HEK293 (cell line): ENCODE measurements around the gene RNU7-1.

Experiments used
- CTCF ChIA-PET: fragments of 350-600 bp; formaldehyde crosslinking; extraction: SDS; loops from one replicate; lab custom pipeline; 2021; ENCODE audit warnings: antibody characterized with exemption; lab: Yijun Ruan, JAX
- POLR2A ChIA-PET: fragments of 300-600 bp; formaldehyde crosslinking; extraction: SDS; loops from one replicate; lab custom pipeline; 2020; ENCODE audit warnings: antibody characterized with exemption, inconsistent platforms; lab: Yijun Ruan, JAX
- H3K27ac ChIP-seq: fragments of 200-500 bp; sonication (Bioruptor generic); 2 replicates; pipeline ENCODE4 v1.5.1; 2014; ENCODE audit warnings: low read depth, low read length, control low read depth, inconsistent platforms; ENCODE audit errors: extremely low read depth
- H3K36me3 ChIP-seq, 2 experiments: fragments of 200-500 bp in 1 of 2; sonication (Bioruptor generic) in 1 of 2; 1 replicate in 1 of 2; 2 replicates in 1 of 2; pipeline ENCODE4 v1.5.1; 2014 to 2017; ENCODE audit warnings: inconsistent platforms in 2 of 2, low read length in 2 of 2; ENCODE audit not compliant: control insufficient read depth in 2 of 2, insufficient read depth in 1 of 2
- H3K4me1 ChIP-seq: fragments of 200-500 bp; sonication (Bioruptor generic); 2 replicates; pipeline ENCODE4 v1.5.1; 2014; ENCODE audit warnings: mild to moderate bottlenecking, low read length, inconsistent platforms; ENCODE audit not compliant: control insufficient read depth, insufficient read depth
- H3K4me3 ChIP-seq: 2 replicates; pipeline ENCODE4 v1.5.1; 2011; ENCODE audit warnings: low read depth, mild to moderate bottlenecking, control low read depth, low read length, moderate library complexity
- H3K9me3 ChIP-seq: fragments of 200-500 bp; sonication (Bioruptor generic); 2 replicates; pipeline ENCODE4 v1.5.1; 2014; ENCODE audit warnings: low read depth, low read length, inconsistent platforms; ENCODE audit not compliant: control insufficient read depth, insufficient read depth
- REPIN1 ChIP-seq: fragments of 450-650 bp; formaldehyde crosslinking; IDR thresholded peaks from 2 replicates; pipeline ENCODE4 v1.5.1; 2017; ENCODE audit warnings: missing biosample characterization, missing genetic modification characterization, low read depth
- SCRT1 ChIP-seq: fragments of 450-650 bp; formaldehyde crosslinking; IDR thresholded peaks from 2 replicates; pipeline ENCODE4 v1.5.1; 2016; ENCODE audit warnings: missing biosample characterization, missing genetic modification characterization, borderline replicate concordance
- SCRT2 ChIP-seq: fragments of 450-650 bp; formaldehyde crosslinking; IDR thresholded peaks from 2 replicates; pipeline ENCODE4 v1.5.1; 2016; ENCODE audit warnings: missing biosample characterization, missing genetic modification characterization
- YY1 ChIP-seq: fragments of 450-650 bp; formaldehyde crosslinking; IDR thresholded peaks from 2 replicates; pipeline ENCODE4 v1.5.1; 2018; ENCODE audit warnings: missing biosample characterization, missing genetic modification characterization
- ZBTB17 ChIP-seq: fragments of 450-650 bp; formaldehyde crosslinking; IDR thresholded peaks from 2 replicates; pipeline ENCODE4 v1.5.1; 2016; ENCODE audit warnings: missing biosample characterization, missing genetic modification characterization
- ZNF146 ChIP-seq: fragments of 450-650 bp; formaldehyde crosslinking; IDR thresholded peaks from 2 replicates; pipeline ENCODE4 v1.5.1; 2016; ENCODE audit warnings: missing biosample characterization, missing genetic modification characterization
- ZNF473 ChIP-seq: fragments of 450-650 bp; formaldehyde crosslinking; IDR thresholded peaks from 2 replicates; pipeline ENCODE4 v1.5.1; 2017; ENCODE audit warnings: missing biosample characterization, missing genetic modification characterization
- ZNF571 ChIP-seq: fragments of 450-650 bp; formaldehyde crosslinking; IDR thresholded peaks from 2 replicates; pipeline ENCODE4 v1.5.0; 2017; ENCODE audit warnings: missing biosample characterization, missing genetic modification characterization
- TF ChIP-seq, protein P1 (sequence below): fragments of 450-650 bp; formaldehyde crosslinking; IDR thresholded peaks from 2 replicates; pipeline ENCODE4 v1.5.1; 2016; ENCODE audit warnings: missing biosample characterization, missing genetic modification characterization
- TF ChIP-seq, protein P2 (sequence below): fragments of 450-650 bp; formaldehyde crosslinking; IDR thresholded peaks from 2 replicates; pipeline ENCODE4 v1.5.1; 2016; ENCODE audit warnings: missing biosample characterization, missing genetic modification characterization, borderline replicate concordance
- TF ChIP-seq, protein P3 (sequence below): fragments of 450-650 bp; formaldehyde crosslinking; IDR thresholded peaks from 2 replicates; pipeline ENCODE4 v1.5.1; 2016; ENCODE audit warnings: missing biosample characterization, missing genetic modification characterization, low read depth
- TF ChIP-seq, protein P4 (sequence below): fragments of 450-650 bp; formaldehyde crosslinking; IDR thresholded peaks from 2 replicates; pipeline ENCODE4 v1.5.1; 2016; ENCODE audit warnings: missing biosample characterization, missing genetic modification characterization
- TF ChIP-seq, protein P5 (sequence below): fragments of 450-650 bp; formaldehyde crosslinking; IDR thresholded peaks from 2 replicates; pipeline ENCODE4 v1.5.1; 2016; ENCODE audit warnings: missing biosample characterization, missing genetic modification characterization

RNU7-1 gene

DNA sequence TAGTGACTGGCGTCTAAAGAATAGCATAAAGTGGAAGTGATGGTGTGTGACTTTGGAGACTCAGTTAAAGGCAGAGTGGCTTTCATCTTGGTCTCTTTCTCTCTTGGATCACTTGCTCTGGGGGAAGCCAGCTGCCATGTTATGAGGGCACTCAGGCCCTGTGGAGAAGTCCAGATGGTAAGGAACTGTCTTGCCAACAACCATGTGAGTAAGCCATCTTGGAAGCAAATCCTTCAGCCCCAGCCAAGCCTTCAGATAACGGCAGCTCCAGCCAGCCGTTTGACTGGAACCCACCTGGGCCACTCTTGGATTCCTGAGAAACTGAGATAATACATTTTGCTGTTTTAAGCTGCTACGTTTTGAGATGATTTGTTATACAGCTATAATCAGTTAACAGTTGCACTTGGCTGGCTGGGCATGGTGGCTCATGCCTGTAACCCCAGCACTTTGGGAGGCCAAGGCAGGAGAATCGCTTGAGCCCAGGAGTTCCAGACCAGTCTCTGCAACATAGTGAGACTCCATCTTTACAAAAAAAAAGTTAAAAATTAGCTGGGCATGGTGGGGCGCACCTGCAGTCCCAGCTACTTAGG lies 46.7 kb upstream of the RNU7-1 start (continued):
- TF ChIP-seq ZNF473 (tag by site-specific recombination) (no peak), YY1 (tag by site-specific recombination) (no peak), ZBTB17 (no peak), SCRT2 (tag by site-specific recombination) (no peak), REPIN1 (tag by site-specific recombination) (no peak)
- TF ChIP-seq, protein P1, sequence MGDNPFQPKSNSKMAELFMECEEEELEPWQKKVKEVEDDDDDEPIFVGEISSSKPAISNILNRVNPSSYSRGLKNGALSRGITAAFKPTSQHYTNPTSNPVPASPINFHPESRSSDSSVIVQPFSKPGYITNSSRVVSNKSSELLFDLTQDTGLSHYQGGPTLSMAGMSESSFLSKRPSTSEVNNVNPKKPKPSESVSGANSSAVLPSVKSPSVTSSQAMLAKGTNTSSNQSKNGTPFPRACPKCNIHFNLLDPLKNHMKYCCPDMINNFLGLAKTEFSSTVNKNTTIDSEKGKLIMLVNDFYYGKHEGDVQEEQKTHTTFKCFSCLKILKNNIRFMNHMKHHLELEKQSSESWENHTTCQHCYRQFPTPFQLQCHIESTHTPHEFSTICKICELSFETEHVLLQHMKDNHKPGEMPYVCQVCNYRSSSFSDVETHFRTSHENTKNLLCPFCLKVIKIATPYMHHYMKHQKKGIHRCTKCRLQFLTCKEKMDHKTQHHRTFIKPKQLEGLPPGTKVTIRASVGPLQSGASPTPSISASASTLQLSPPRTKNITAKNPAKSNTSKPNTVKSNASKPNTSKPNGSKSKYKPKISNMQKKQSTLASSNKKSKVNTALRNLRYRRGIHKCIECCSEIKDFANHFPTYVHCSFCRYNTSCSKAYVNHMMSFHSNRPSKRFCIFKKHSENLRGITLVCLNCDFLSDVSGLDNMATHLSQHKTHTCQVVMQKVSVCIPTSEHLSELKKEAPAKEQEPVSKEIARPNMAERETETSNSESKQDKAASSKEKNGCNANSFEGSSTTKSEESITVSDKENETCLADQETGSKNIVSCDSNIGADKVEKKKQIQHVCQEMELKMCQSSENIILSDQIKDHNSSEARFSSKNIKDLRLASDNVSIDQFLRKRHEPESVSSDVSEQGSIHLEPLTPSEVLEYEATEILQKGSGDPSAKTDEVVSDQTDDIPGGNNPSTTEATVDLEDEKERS = no peak
- TF ChIP-seq, protein P2, sequence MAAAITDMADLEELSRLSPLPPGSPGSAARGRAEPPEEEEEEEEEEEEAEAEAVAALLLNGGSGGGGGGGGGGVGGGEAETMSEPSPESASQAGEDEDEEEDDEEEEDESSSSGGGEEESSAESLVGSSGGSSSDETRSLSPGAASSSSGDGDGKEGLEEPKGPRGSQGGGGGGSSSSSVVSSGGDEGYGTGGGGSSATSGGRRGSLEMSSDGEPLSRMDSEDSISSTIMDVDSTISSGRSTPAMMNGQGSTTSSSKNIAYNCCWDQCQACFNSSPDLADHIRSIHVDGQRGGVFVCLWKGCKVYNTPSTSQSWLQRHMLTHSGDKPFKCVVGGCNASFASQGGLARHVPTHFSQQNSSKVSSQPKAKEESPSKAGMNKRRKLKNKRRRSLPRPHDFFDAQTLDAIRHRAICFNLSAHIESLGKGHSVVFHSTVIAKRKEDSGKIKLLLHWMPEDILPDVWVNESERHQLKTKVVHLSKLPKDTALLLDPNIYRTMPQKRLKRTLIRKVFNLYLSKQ (tag by site-specific recombination) = no peak
- TF ChIP-seq, protein P3, sequence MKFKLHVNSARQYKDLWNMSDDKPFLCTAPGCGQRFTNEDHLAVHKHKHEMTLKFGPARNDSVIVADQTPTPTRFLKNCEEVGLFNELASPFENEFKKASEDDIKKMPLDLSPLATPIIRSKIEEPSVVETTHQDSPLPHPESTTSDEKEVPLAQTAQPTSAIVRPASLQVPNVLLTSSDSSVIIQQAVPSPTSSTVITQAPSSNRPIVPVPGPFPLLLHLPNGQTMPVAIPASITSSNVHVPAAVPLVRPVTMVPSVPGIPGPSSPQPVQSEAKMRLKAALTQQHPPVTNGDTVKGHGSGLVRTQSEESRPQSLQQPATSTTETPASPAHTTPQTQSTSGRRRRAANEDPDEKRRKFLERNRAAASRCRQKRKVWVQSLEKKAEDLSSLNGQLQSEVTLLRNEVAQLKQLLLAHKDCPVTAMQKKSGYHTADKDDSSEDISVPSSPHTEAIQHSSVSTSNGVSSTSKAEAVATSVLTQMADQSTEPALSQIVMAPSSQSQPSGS (tag by site-specific recombination) = no peak

DNA sequence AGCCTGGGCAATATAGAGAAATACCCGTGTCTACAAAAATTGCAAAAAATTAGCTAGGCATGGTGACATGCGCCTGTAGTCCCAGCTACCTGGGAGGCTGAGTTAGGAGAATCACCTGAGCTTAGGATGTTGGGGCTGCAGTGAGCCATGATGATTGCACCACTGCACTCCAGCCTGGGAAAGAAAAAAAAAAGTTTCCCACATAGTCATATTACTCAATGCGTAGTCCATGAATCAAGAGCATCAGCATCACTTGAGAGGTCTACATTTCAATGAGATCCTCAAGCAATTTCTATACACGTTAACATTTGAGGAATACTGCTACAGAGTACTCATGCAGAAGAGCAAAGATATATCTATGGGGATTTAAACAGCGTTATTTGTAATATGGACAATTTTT lies 44.2 kb upstream of the RNU7-1 start:
- peaks cover 13% of the 10 kb centered on the region; the same call in 1 of the 2 replicates for H3K4me1 ChIP-seq
- H3K27ac ChIP-seq = no peak overlapping the region
- H3K9me3 ChIP-seq = no peaks in the 10 kb centered on the region
- ChIA-PET CTCF (interaction anchor here (0.8 to 1.7 kb wide), 2 partner anchors 16 to 29 kb away, joined by 3 to 5 read pairs; no protein-coding TSS in a partner anchor), POLR2A (no interaction called here)
- no peaks in the 10 kb centered on the region for H3K36me3 ChIP-seq
- no peak for TF ChIP-seq SCRT1 (tag by site-specific recombination)
- TF ChIP-seq ZBTB17 = no peak
- TF ChIP-seq, protein P4, sequence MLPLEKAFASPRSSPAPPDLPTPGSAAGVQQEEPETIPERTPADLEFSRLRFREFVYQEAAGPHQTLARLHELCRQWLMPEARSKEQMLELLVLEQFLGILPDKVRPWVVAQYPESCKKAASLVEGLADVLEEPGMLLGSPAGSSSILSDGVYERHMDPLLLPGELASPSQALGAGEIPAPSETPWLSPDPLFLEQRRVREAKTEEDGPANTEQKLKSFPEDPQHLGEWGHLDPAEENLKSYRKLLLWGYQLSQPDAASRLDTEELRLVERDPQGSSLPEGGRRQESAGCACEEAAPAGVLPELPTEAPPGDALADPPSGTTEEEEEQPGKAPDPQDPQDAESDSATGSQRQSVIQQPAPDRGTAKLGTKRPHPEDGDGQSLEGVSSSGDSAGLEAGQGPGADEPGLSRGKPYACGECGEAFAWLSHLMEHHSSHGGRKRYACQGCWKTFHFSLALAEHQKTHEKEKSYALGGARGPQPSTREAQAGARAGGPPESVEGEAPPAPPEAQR (tag by site-specific recombination) = no peak
- TF ChIP-seq, protein P5, sequence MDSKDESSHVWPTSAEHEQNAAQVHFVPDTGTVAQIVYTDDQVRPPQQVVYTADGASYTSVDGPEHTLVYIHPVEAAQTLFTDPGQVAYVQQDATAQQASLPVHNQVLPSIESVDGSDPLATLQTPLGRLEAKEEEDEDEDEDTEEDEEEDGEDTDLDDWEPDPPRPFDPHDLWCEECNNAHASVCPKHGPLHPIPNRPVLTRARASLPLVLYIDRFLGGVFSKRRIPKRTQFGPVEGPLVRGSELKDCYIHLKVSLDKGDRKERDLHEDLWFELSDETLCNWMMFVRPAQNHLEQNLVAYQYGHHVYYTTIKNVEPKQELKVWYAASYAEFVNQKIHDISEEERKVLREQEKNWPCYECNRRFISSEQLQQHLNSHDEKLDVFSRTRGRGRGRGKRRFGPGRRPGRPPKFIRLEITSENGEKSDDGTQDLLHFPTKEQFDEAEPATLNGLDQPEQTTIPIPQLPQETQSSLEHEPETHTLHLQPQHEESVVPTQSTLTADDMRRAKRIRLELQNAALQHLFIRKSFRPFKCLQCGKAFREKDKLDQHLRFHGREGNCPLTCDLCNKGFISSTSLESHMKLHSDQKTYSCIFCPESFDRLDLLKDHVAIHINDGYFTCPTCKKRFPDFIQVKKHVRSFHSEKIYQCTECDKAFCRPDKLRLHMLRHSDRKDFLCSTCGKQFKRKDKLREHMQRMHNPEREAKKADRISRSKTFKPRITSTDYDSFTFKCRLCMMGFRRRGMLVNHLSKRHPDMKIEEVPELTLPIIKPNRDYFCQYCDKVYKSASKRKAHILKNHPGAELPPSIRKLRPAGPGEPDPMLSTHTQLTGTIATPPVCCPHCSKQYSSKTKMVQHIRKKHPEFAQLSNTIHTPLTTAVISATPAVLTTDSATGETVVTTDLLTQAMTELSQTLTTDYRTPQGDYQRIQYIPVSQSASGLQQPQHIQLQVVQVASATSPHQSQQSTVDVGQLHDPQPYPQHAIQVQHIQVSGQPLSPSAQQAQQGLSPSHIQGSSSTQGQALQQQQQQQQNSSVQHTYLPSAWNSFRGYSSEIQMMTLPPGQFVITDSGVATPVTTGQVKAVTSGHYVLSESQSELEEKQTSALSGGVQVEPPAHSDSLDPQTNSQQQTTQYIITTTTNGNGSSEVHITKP = no peak
- TF ChIP-seq REPIN1 (tag by site-specific recombination) = no peak
- TF ChIP-seq ZNF571 (tag by site-specific recombination) = no peak
- no peak for TF ChIP-seq ZNF146 (tag by site-specific recombination)
- TF ChIP-seq, all 188 proteins: peak for 0
- H3K4me3 ChIP-seq = no peak overlapping the region
